HUES6 (cell line): ENCODE data around the gene ACTN4.

Experiments
- H3K27ac ChIP-seq: 2 replicates; pipeline ENCODE4 v1.7.0; 2013; ENCODE audit warnings: low read depth, mild to moderate bottlenecking, low read length, inconsistent platforms
- H3K27me3 ChIP-seq: 2 replicates; pipeline ENCODE4 v1.6.1; 2013; ENCODE audit warnings: low read length; ENCODE audit not compliant: control insufficient read depth, insufficient read depth
- H3K36me3 ChIP-seq: 2 replicates; pipeline ENCODE4 v1.6.1; 2013; ENCODE audit warnings: low read length; ENCODE audit not compliant: control insufficient read depth, insufficient read depth
- H3K4me1 ChIP-seq: 2 replicates; pipeline ENCODE4 v1.6.1; 2013; ENCODE audit warnings: low read length; ENCODE audit not compliant: control insufficient read depth, insufficient read depth
- H3K4me3 ChIP-seq: 2 replicates; pipeline ENCODE4 v1.5.1; 2013; ENCODE audit warnings: low read depth, low read length
- H3K9ac ChIP-seq: one replicate; pipeline ENCODE4 v1.6.1; 2013; ENCODE audit warnings: mild to moderate bottlenecking, low read length
- H3K9me3 ChIP-seq: 2 replicates; pipeline ENCODE4 v1.6.1; 2013; ENCODE audit warnings: low read depth, low read length; ENCODE audit not compliant: control insufficient read depth, insufficient read depth

ACTN4 gene

DNA sequence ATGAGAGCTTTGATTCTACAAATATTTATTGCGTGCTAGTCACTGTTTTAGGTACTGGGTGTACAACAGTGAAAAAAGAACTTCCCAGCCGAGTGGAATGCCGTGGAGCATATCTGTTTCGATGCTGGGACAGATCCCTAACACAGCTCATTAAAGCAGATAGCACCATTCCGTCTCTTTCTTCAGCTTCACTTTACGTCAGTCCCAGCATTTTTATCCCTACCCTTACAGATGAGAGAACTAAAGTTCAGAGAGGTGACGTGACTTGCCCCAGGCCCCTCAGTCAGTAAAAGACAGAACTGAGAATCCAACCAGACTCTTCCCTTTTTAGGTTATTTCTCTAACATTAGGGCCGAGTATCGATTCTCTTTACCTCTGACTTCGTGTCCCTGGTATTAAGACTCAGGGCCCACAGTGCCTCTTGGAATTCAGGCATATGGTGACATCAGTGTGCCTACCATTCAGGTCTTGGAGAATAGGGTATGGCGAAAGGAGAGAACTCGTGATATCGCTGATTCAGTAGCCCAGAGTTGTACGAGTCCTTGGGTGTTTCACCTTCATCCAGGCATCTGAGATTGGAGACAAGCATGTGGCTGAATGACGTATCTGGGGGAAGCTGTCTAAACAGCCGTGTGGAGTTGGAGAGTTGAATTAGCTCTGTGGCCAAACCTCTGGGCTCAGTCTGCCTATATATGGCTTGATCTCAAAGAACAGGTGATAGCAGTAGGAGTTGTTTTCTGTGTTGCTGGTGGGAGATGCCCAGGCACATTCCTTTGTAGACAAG is 27.1 kb downstream of the ACTN4 start:
- H3K36me3 ChIP-seq, result peaks cover 30% of the 10 kb centered on the region
- H3K9me3 ChIP-seq, result no peaks in the 10 kb centered on the region
- peak overlapping the region; percentile 18 for H3K9ac ChIP-seq
- H3K4me3 ChIP-seq, result no peak overlapping the region
- peaks cover 61% of the 10 kb centered on the region for H3K4me1 ChIP-seq
- H3K27me3 ChIP-seq, result no peaks in the 10 kb centered on the region
- H3K27ac ChIP-seq, result peak overlapping the region; percentile 45; the same call in 1 of the 2 replicates

DNA sequence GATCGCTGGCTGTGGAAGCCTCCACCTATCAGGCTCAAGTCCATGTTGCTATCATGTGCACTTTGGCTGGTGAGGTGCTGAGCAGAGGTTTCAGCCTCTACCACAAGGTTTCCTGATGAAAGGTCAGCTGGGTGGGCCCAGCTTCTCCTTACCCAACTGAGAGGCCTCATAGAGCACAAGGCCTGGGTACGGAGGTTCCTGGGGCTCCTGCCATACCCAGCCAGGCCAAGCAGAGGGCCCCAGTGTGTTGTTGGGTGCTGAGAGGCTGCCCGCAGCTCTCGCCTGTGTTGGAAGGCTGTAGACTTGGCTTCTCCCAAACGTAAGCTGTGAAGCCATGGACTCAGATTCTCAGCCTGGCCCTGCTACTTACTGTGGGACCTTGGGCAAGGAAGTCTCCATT is 28.2 kb downstream of the ACTN4 start:
- peaks cover 53% of the 10 kb centered on the region for H3K4me1 ChIP-seq
- no peak overlapping the region for H3K9ac ChIP-seq
- peak overlapping the region; percentile 45; the same call in 1 of the 2 replicates for H3K27ac ChIP-seq
- no peaks in the 10 kb centered on the region for H3K27me3 ChIP-seq
- H3K4me3 ChIP-seq, result no peak overlapping the region
- H3K9me3 ChIP-seq, result no peaks in the 10 kb centered on the region
- H3K36me3 ChIP-seq, result peaks cover 37% of the 10 kb centered on the region

DNA sequence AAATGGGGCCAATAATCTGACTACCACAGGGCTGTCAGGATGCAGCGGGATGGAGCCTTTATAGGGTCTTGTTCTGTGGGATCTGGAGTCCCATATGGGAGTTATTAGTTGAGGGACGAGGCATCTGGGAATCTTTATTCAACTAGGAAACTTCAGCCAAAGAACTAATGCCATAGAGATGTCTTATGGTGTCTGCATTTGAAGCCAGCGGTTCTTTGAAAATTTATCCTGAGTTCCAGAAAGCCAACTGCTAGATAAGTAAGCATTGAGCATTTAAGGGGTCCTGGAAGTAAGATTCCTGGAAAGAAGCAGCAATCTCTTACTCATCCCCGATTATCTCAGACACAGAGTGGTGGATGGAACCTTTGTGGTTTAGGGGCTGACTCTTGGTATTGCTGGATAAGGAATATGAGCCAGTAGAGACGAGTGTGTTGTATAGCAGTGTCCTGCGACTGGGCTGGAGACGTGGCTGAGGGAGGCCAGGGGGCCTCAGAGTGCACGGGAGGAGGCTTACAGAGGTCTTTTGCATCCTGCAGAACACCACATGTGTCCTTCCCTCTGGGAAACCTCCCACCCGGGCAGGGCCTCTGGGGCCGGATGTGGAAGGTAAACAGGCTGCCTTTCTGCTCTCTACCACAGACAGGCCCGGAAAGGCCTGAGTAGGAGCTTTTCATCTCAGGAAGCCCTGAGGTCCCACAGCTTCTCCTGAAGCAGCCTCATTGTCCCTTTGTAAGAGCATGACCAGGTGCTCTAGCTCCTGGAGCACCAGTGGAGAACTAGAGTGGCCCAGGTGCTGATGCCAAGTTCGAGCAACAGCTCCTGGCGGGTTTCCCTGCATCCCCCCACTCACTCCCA is 28.8 kb downstream of the ACTN4 start:
- H3K4me3 ChIP-seq, result no peak overlapping the region
- H3K27ac ChIP-seq, result peak overlapping the region; percentile 45; the same call in 1 of the 2 replicates
- H3K9ac ChIP-seq, result no peak overlapping the region
- no peaks in the 10 kb centered on the region for H3K9me3 ChIP-seq
- no peaks in the 10 kb centered on the region for H3K27me3 ChIP-seq
- peaks cover 47% of the 10 kb centered on the region for H3K4me1 ChIP-seq
- H3K36me3 ChIP-seq, result peaks cover 39% of the 10 kb centered on the region

DNA sequence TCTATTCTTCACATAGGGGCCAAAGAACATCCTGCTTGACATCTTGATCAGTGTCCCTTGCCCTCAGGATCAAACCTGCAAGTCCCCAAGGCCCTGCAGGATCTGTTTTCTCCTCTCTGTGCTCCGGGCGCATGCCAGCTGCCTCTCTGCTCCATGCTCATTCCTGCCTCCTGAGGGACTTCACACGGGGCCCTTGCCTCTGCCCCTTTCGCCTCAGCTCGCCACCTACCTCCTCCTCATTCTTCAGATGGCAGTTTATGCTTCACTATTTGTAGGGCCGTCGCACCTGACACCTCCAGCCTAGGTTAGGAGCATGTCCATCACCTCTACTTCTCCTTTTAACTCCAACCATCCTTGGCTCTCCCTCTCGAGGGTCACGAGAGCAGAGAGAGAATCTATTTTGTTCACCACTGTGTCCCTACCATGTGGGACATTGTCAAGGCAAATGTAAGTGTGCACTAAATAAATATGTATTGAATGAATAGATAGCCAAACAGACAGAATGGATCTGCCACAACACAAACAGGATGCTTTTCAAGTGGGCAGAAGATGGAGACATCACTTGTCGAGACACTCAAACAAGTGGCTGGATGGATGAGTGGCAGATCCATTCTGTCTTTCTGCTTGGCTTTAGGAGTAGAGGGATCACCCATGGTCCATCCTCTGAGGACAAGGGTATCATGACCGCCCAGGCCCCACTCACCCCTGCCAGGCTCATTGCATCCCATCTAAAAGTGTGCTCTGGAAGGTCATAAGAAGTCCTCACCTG is 29.6 kb downstream of the ACTN4 start:
- H3K36me3 ChIP-seq, result peaks cover 44% of the 10 kb centered on the region
- H3K9ac ChIP-seq, result no peak overlapping the region
- H3K4me1 ChIP-seq, result peaks cover 40% of the 10 kb centered on the region; the same call in 1 of the 2 replicates
- no peaks in the 10 kb centered on the region for H3K27me3 ChIP-seq
- no peak overlapping the region for H3K27ac ChIP-seq
- H3K4me3 ChIP-seq, result no peak overlapping the region
- no peaks in the 10 kb centered on the region for H3K9me3 ChIP-seq

DNA sequence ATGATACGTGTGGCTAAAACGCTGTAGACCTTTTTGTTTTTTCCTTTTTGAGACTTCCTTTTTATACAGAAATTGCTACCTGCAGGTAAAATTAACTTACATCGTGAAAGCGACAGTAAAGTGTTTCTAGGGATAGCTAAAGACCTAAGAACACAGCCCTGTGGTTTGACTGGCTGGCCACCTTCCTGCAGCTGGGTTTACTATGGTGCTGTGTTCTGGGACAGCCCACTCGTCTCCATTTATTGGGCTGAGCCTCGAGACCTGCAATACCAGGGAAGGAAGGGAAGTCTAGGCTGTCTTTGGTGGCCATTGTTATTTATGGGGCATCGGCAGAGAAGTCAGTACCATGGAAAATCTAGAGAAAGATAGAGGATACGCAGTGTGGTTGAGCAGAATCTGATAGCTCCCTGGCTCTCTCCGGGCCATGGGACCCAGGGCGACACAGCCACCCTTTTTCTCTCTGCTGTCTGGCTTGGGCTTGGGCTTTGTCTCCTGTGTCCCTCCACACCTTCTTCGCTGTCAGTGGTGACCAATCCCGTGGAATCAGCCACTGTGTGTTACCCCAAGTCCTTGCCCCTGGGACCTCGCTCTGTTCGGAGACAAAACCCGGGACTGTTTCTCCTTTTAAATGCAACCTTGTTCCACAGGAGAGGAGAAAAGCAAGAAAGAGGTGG is 30.9 kb downstream of the ACTN4 start:
- Histone ChIP-seq H3K9ac (peak overlapping the region; percentile 30), H3K4me3 (no peak overlapping the region), H3K27ac (no peak overlapping the region), H3K27me3 (no peaks in the 10 kb centered on the region), H3K4me1 (peaks cover 51% of the 10 kb centered on the region), H3K9me3 (no peaks in the 10 kb centered on the region), H3K36me3 (peaks cover 44% of the 10 kb centered on the region)

DNA sequence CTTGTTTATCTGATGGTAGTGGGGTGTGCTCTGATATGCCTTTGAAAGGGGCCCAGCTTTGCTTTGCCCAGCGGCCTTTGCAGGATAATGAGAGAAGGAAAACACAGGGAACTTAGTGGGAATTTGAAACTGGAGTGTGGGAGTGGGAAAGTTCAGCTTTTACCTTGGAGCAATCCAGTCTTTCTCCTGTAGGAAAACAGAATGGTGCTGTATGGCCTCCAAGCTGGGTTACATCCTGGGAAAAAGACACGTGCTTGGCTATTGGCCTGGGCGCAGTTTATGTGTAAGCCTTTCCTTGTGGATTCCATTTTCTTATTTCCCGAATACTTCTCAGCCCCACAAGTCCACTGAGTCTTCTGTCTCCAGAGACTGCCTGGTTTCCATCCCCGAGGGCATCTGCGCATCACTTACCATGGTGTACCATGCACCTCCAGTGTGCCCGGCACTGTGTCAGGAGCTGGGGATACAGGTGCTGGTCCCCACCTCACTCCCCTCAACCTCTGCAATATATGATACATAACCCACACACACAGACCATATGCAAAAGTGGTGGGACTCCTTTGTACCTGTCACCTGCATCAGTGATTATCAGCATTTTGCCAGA is 31.5 kb downstream of the ACTN4 start:
- no peaks in the 10 kb centered on the region for H3K27me3 ChIP-seq
- peaks cover 57% of the 10 kb centered on the region for H3K4me1 ChIP-seq
- no peak overlapping the region for H3K4me3 ChIP-seq
- peaks cover 44% of the 10 kb centered on the region for H3K36me3 ChIP-seq
- H3K9me3 ChIP-seq, result no peaks in the 10 kb centered on the region
- no peak overlapping the region for H3K27ac ChIP-seq
- peak overlapping the region; percentile 30 for H3K9ac ChIP-seq

DNA sequence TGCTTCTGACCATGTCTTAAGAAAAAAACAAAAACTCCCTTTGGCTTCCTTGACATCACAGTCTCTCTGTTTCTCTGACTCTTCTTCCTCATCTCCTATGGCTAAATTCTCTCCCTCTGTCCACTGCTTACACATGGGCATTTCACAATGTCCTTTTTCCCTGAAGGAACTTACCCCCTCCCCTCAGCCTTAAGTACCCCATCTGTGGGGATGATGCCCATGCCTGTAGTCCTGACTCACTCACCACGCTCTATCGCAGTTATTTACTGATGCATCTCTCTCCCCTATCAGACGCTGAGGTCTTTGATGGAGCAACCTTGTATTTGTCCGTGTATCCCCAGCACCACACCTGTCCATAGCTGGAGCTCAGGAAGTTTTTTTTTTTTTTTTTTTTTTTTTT is 32.4 kb downstream of the ACTN4 start:
- Histone ChIP-seq H3K36me3 (peaks cover 44% of the 10 kb centered on the region), H3K4me3 (no peak overlapping the region), H3K27me3 (no peaks in the 10 kb centered on the region), H3K27ac (no peak overlapping the region), H3K4me1 (peaks cover 57% of the 10 kb centered on the region), H3K9me3 (no peaks in the 10 kb centered on the region), H3K9ac (no peak overlapping the region)

DNA sequence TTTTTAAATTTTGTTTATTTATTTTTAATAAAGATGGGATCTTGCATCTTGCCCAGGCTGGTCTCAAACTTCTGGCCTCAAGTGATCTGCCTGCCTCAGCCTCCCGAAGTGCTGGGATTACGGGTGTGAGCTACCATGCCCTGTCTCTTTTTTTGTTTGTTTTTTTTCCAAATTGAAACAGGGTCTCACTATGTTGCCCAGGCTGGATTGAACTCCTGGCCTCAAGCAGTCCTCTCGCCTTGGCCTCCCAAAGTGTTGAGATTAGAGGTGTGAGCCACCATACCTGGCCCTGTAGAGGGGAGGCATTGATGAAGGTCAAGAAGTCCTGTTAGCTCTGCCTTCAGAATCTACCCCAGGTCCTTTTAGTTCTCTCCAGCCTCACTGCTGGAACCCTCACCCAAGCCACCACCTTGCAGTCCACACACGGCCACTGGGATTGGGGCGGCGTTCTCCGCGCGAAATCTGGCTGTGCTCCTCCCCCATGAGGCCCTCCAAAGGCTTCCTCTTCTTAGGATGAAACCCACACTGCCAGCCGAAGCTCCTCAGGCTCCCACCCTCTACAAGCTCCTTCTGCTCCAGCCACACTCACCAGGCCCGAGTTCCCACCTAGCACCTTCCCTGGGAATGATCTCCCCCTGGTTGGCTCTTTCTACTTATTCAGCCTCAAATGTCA is 34.9 kb downstream of the ACTN4 start:
- H3K4me3 ChIP-seq, result no peak overlapping the region
- peak overlapping the region; percentile 91 for H3K9ac ChIP-seq
- no peaks in the 10 kb centered on the region for H3K27me3 ChIP-seq
- H3K36me3 ChIP-seq, result peaks cover 27% of the 10 kb centered on the region
- H3K27ac ChIP-seq, result peak overlapping the region; percentile 98
- H3K4me1 ChIP-seq, result peaks cover 53% of the 10 kb centered on the region
- H3K9me3 ChIP-seq, result no peaks in the 10 kb centered on the region

DNA sequence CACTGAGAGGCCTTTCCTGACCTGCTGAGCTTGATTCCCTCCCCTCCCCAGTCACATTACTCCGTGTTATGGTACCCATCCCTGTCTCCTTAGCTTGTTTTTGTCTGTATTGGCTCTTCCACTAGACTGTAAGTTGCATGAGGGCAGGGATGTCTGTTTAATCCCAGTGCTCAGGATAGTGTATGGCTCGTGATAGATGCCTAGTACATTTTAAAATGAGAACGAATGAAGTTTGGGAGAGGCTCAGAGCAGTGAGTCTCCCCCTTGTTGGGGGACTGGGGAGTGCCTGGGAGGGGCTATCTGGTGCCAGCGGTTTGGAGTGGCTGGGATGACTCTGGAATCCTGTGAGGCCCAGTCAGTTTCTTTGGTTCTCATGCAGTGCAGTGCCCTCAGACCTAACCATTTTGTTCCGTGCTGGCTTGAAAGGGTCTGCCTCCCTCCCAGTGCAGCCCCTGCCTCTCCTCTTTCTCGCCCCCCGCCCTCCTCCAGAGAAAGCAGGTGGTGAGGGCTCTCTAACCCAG is 35.5 kb downstream of the ACTN4 start:
- no peaks in the 10 kb centered on the region for H3K27me3 ChIP-seq
- no peak overlapping the region; the same call in 1 of the 2 replicates for H3K4me3 ChIP-seq
- peak overlapping the region; percentile 91 for H3K9ac ChIP-seq
- peak overlapping the region; percentile 98 for H3K27ac ChIP-seq
- H3K9me3 ChIP-seq, result no peaks in the 10 kb centered on the region
- H3K36me3 ChIP-seq, result peaks cover 24% of the 10 kb centered on the region
- H3K4me1 ChIP-seq, result peaks cover 53% of the 10 kb centered on the region
